Cortex of kidney (tissue), 1 donor: ENCODE data around the gene BICC1.

Experiments
- DNase-seq: peaks from one replicate; lab custom pipeline; 2025; lab: John Stamatoyannopoulos, UW

BICC1 gene

GRCh38 chr10:58706836-58707235 lies 194.2 kb downstream of the BICC1 start:
- no peak for DNase-seq

DNA sequence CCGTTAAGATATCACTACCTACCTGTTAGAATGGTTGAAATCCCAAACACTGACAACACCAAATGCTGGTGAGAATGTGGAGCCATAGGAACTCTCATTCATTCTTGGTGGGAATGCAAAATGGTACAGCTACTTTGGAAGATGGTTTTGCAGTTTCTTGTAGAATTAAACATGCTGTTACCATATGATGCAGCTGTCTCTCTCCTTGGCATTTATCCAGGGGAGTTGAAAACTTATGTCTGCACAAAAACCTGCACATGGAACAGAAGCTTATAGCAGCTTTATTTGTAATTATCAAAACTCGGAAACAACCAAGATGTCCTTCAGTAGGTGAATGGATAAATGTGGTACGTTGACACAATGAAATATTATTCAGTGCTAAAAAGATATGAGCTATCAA lies 199.5 kb downstream of the BICC1 start:
- DNase-seq, result no peak

GRCh38 chr10:58712982-58713381 lies 200.3 kb downstream of the BICC1 start:
- no peak for DNase-seq

- no peak for DNase-seq
Measured at GRCh38 chr10:58714409-58714808, 201.7 kb downstream of the BICC1 start.

DNA sequence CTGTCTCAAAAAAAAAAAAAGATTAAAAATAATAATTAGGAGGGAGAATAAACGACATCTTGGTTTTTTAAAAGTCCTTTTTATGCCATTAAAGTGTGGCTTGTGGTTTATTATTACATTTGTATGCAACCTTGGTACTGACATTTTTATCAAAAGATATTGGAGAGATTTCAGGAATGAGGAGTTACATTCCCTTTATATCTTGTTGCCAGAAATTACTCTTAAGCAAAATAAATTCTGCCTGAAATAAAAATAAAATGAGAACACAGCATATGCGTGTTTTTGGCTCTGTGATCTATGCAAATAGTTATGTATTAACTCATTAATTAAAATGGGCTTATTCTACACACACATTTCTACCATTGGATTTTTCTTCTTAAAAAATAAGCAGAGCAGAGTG lies 202.4 kb downstream of the BICC1 start:
- no peak for DNase-seq

- no peak for DNase-seq
Measured at GRCh38 chr10:58718596-58718995, 205.9 kb downstream of the BICC1 start.

- DNase-seq, result no peak
Measured at GRCh38 chr10:58721601-58722281, 209.1 kb downstream of the BICC1 start.

- no peak for DNase-seq
Measured at GRCh38 chr10:58723186-58723585, 210.5 kb downstream of the BICC1 start.

- DNase-seq, result no peak
Measured at GRCh38 chr10:58723966-58724365, 211.3 kb downstream of the BICC1 start.

DNA sequence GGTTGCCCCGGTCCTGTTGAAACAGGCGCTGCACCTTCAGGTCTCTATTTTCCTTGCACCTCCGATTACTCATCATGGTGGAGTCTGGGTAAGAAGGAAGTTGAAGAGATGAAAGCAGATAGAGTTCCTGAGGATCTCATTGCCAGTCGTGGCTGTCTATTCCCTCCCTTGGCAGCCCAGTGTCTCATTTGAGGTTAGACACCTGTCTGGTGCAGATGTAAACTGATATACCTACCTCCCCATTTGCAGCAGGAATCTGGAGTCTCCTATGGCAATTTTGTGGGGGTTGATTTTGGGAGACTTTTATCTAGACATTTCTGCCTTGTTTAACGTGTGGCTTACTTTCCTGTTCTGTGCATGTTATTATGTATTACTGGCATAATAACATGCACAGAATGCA lies 212.1 kb downstream of the BICC1 start:
- DNase-seq, result no peak

DNA sequence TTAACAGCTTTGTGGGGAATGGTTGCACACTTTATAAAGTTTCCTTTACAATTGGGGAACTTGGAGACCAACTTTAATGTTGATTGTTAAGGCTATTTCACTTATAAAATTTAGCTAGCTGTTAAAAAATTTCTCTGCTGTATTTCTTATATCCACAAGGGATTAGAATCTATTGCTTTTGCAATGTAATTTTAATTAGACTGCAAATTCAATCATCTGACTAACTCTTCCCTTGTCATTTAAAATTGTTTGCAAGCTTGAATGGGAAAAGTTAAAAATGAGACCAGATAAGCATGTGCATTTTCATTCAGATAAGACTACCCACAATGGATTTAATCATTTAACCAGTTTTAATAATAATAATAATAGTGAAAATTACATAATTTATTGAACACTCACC lies 213.2 kb downstream of the BICC1 start:
- DNase-seq, result no peak

DNA sequence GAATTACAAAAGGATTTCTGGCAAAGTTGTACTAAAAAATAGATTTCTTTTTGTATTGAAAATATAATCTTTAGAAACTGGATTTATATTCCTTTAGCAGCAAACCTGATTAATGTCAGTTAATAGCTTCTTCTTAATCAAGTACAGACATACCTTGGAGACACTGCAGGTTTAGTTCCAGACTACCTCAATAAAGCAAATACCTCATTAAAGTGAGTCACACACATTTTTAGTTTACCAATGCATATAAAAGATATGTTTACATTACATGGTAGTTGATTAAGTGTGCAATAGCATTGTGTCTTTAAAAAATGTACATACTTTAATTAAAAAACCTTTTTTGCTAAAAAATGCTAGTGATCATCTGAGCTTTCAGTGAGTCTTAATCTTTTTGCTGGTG lies 215.0 kb downstream of the BICC1 start:
- no peak for DNase-seq

DNA sequence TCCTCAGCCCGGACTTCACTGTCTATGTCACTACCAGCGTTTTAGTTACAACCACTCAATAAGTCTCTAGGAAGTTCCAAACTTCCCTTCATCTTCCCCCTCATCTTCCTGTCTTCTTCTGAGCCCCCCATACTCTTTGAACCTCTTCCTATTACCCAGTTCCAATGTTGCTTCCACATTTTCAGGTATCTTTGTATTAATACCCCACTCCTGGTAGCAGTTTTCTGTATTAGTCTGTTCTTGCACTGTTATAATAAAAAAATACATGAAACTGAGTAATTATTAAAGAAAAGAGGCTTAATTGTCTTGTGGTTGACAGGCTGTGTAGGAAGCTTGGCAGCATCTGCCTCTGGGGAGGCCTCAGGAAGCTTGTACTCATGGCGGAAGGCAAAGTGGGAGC lies 218.6 kb downstream of the BICC1 start:
- no peak for DNase-seq

GRCh38 chr10:58733436-58733835 lies 220.8 kb downstream of the BICC1 start:
- DNase-seq, result no peak

DNA sequence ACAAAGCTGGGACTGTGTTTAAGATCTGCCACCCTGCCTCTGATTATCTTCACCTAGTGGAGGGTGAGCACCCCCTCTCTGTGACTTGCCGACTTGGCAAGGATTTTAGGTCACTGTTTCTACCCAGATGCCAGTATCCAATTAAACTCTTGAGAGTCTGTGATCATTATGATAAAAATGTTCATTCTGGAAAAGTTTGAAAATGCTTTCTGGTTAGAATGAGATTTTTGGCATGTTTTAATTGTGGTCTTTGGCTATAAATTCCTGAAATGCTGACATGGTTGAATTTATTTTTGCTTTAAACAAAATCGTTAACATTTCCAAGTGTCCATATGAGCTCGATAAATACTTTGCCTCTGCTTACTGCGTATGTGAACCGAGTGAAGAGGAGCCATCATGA lies 221.4 kb downstream of the BICC1 start:
- no peak for DNase-seq

- no peak for DNase-seq
Measured at GRCh38 chr10:58734664-58735063, 222.0 kb downstream of the BICC1 start.

DNA sequence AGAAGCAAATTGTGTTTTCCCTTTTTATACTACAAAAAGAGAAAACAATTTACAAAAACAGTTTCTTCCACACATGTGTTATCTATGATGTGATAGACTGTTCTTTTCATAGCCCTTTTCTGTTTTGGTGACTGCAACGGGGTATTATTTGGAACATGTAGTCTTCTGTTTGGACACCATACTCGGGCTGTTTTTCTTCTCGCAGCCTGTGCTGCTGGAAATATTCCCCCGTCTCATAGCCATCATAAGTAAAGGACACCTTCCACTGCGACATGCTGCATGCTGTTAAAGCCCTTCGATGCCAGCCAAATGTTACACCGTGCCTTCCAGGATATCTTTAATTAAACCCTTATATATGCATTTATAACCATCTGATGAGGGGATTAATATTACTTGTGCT lies 222.4 kb downstream of the BICC1 start:
- no peak for DNase-seq

- DNase-seq, result no peak
Measured at GRCh38 chr10:58740620-58741369, 228.1 kb downstream of the BICC1 start.

DNA sequence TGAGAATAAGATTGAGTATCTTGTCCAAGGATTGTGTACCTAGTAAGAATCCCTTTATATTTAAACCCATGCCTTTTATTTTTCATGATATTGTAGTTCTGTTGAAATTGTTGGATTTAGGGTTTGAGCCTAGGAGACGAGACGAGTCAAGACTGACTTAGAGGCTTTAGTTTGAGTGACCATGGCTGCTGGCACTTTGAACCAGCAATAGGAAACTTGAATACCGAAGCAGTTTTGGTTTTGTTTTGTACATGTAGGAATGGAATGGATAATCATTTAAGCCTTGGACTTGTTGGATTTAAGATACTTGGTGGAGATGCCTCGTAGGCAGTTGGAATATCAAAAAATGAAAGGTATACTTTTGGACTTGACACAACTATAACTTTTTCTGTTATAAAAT lies 229.0 kb downstream of the BICC1 start:
- DNase-seq, result no peak

GRCh38 chr10:58742141-58742540 lies 229.5 kb downstream of the BICC1 start:
- no peak for DNase-seq

DNA sequence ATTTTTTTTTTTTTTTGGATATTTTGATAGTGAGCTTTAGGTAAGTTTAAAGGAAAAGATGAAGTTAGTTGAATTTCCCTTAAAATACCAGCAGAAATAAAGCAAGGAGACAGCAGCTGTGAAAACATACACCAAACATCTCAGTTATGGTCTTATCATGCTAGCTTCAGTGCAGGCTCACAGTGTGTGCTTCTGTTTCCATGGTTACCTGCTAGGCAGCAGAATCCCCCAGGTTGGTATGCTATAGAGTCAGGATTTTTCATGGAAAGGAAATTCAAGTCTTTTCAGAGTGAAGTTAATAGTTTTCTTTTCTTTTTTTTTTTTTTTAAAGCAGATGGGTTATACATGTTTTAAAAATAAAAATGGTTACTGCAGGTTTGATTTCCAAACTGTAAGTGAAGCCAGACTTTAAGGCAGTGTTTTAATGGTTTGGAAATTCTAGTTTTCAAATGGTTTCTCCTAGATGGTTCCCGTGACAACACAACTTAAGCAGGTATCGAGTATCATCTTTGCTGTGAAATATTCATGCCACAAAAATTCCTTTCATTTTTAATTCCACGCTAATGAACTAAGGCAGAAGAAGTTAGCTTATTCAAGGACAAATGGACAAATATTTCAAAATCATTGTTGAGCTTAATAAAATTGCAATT lies 230.9 kb downstream of the BICC1 start:
- no peak for DNase-seq

DNA sequence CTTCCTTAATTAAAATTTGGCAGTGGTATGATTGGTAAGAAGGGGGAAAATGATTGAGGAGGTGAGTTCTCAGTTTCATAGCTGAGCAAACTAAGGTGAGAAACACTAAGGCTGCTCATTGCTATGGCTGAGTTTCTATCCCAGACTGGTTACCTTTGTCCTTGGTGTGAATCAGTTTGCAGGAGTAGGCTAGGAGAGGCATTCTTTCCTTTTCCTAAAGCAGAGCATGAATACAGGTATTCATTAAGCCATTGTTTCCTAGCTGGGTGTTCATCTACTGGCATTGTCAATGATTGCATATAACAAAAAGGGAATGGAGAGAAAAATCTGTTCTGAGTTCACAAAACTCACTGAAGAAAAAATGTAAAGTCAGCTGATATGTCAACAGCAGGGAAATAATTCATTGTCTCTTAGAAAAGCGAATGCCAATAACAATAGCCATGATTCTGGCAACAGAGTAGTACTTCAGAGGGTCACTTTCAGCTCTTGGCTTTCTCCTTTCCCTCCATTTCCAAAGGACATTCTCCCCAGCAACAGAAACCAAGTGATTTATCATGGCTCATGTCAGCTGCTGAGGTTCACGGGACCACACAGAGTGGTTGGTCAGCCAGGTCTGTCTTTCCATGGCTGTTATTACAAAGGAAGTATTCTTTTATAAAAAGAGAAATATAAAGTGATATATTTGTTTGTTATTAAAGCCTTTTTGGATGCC lies 234.0 kb downstream of the BICC1 start:
- DNase-seq, result no peak

DNA sequence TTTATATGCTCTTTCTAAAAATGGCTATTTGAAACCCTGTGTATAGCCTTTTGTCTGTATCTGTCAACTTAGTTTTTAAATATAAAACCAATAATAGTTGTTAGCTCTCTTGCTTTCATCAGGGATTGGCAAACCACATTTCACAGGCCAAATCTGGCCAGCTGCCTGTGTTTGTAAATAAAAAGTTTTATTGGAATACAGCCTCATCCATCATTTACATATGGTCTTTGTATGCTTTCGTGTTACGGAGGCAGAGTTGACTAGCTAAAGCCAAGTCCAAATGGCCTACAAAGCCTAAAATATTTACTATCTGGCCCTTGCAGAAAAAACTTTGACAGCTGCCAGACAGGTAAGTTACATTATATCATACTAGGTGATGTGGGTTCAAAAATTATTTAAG lies 235.0 kb downstream of the BICC1 start:
- no peak for DNase-seq
